GM18508 (cell line): ENCODE measurements around the gene MICB.
"Not testable (repeated sequence)": the region's sequence is repeated elsewhere in the genome, so short reads cannot be mapped to it uniquely, and the experiment has no call there.

Experiments
- ATAC-seq: cut with Tn5 transposase; IDR thresholded peaks from one replicate; pipeline ENCODE4 v1.9.1; 2021; ENCODE audit warnings: moderate number of reproducible peaks; ENCODE audit not compliant: insufficient read depth, unreplicated experiment

Gene MICB

GRCh38 chr6:31498748-31499147 lies 803 bp downstream of the MICB start:
- ATAC-seq = no peak

GRCh38 chr6:31499648-31500047 lies 1.7 kb downstream of the MICB start:
- ATAC-seq = not testable (repeated sequence)

GRCh38 chr6:31502586-31502985 lies 4.6 kb downstream of the MICB start:
- ATAC-seq = no peak

- ATAC-seq = not testable (repeated sequence)
Observed at GRCh38 chr6:31509036-31509435, 11.1 kb downstream of the MICB start.

- no peak for ATAC-seq
Observed at GRCh38 chr6:31510007-31510406, 12.1 kb downstream of the MICB start.

- ATAC-seq = no peak
Observed at GRCh38 chr6:31513456-31514165, 15.7 kb downstream of the MICB start.

GRCh38 chr6:31521835-31522234 lies 23.9 kb downstream of the MICB start:
- ATAC-seq = no peak

GRCh38 chr6:31525553-31525931 lies 27.6 kb downstream of the MICB start:
- ATAC-seq = no peak

- ATAC-seq = no peak
Observed at GRCh38 chr6:31525932-31526591, 28.1 kb downstream of the MICB start.

- ATAC-seq = no peak
Observed at GRCh38 chr6:31528307-31528777, 30.4 kb downstream of the MICB start.

- no peak for ATAC-seq
Observed at GRCh38 chr6:31528821-31529328, 30.9 kb downstream of the MICB start, which contains the start of gene MCCD1. TSS of gene MCCD1 (plus strand) at chr6:31528962. CDS start at chr6:31529015, 53 bp downstream.

GRCh38 chr6:31529329-31530150 lies 31.6 kb downstream of the MICB start:
- no peak for ATAC-seq

GRCh38 chr6:31530659-31531058 lies 32.7 kb downstream of the MICB start:
- no peak for ATAC-seq

- no peak for ATAC-seq
Observed at GRCh38 chr6:31531162-31531561, 33.2 kb downstream of the MICB start.

- no peak for ATAC-seq
Observed at GRCh38 chr6:31531771-31532643, 34.1 kb downstream of the MICB start.

- no peak for ATAC-seq
Observed at GRCh38 chr6:31532644-31533454, 34.9 kb downstream of the MICB start.

GRCh38 chr6:31533455-31533841 lies 35.5 kb downstream of the MICB start:
- ATAC-seq = no peak

GRCh38 chr6:31534011-31534410 lies 36.1 kb downstream of the MICB start:
- no peak for ATAC-seq

- no peak for ATAC-seq
Observed at GRCh38 chr6:31534521-31535040, 36.6 kb downstream of the MICB start.
